Measurements from ENCODE around the gene WDR87.
A peak's percentile ranks its signal among the peaks of the same experiment; 100 is the strongest.
"Not testable (repeated sequence)": the region's sequence is repeated elsewhere in the genome, so short reads cannot be mapped to it uniquely, and the experiment has no call there.

Gene WDR87

GRCh38 chr19:37930416-37930815 is 24.0 kb upstream of the WDR87 start:
- no peak for DNase-seq (ENCODE audit: low read depth)

- DNase-seq (ENCODE audit: low read depth), result no peak
Observed at GRCh38 chr19:37929355-37929923, 23.0 kb upstream of the WDR87 start.

GRCh38 chr19:37928527-37929286 is 22.3 kb upstream of the WDR87 start:
- no peak for DNase-seq (ENCODE audit: low read depth)

GRCh38 chr19:37926711-37927110 is 20.3 kb upstream of the WDR87 start:
- no peak for DNase-seq (ENCODE audit: low read depth)

GRCh38 chr19:37926255-37926654 is 19.9 kb upstream of the WDR87 start:
- no peak for DNase-seq (ENCODE audit: low read depth)

- no peak for DNase-seq (ENCODE audit: low read depth)
Observed at GRCh38 chr19:37925212-37925611, 18.8 kb upstream of the WDR87 start.

GRCh38 chr19:37924573-37924972 is 18.2 kb upstream of the WDR87 start:
- not testable (repeated sequence) for DNase-seq (ENCODE audit: low read depth)

- no peak for DNase-seq (ENCODE audit: low read depth)
Observed at GRCh38 chr19:37920591-37921450, 14.4 kb upstream of the WDR87 start.

- DNase-seq (ENCODE audit: low read depth), result no peak
Observed at GRCh38 chr19:37914908-37915307, 8.5 kb upstream of the WDR87 start.

GRCh38 chr19:37909661-37910199 is 3.3 kb upstream of the WDR87 start:
- DNase-seq (ENCODE audit: low read depth), result no peak

- no peak for DNase-seq (ENCODE audit: low read depth)
Observed at GRCh38 chr19:37907735-37908455, 1.5 kb upstream of the WDR87 start.

GRCh38 chr19:37906869-37907734 is 708 bp upstream of the WDR87 start, which contains the start of gene SIPA1L3:
Gene SIPA1L3, plus strand, starts transcription at chr19:37907208. Its CDS starts 174,358 bp downstream, at chr19:38081566.
- DNase-seq (ENCODE audit: low read depth), result peak; percentile 88

- no peak for DNase-seq (ENCODE audit: low read depth)
Observed at GRCh38 chr19:37903096-37903495, 3.3 kb downstream of the WDR87 start.

GRCh38 chr19:37902668-37903067 is 3.7 kb downstream of the WDR87 start:
- DNase-seq (ENCODE audit: low read depth), result peak; percentile 70

- DNase-seq (ENCODE audit: low read depth), result no peak
Observed at GRCh38 chr19:37899966-37900365, 6.4 kb downstream of the WDR87 start.

- no peak for DNase-seq (ENCODE audit: low read depth)
Observed at GRCh38 chr19:37899453-37899852, 6.9 kb downstream of the WDR87 start.

- no peak for DNase-seq (ENCODE audit: low read depth)
Observed at GRCh38 chr19:37896180-37896579, 10.2 kb downstream of the WDR87 start.

GRCh38 chr19:37893845-37894575 is 12.4 kb downstream of the WDR87 start:
- DNase-seq (ENCODE audit: low read depth), result no peak

- DNase-seq (ENCODE audit: low read depth), result no peak
Observed at GRCh38 chr19:37886571-37886970, 19.8 kb downstream of the WDR87 start.

GRCh38 chr19:37885392-37885791 is 21.0 kb downstream of the WDR87 start:
- DNase-seq (ENCODE audit: low read depth), result no peak
